PC-3 (cell line): ENCODE results near the gene TREM1.

ENCODE experiments used
- EZH2 ChIP-seq: fragments of 300-600 bp; sonication (generic); IDR thresholded peaks from one replicate; pipeline ENCODE4 v1.6.1; 2017; ENCODE audit warnings: antibody characterized with exemption, mild to moderate bottlenecking, low read length; ENCODE audit not compliant: unreplicated experiment
- TF ChIP-seq, protein P1 (sequence below): fragments of 300-600 bp; sonication (generic); conservative IDR thresholded peaks from 2 replicates; pipeline ENCODE4 v1.5.1; 2017; ENCODE audit warnings: antibody characterized with exemption, low read depth, mild to moderate bottlenecking, low read length

DNA sequence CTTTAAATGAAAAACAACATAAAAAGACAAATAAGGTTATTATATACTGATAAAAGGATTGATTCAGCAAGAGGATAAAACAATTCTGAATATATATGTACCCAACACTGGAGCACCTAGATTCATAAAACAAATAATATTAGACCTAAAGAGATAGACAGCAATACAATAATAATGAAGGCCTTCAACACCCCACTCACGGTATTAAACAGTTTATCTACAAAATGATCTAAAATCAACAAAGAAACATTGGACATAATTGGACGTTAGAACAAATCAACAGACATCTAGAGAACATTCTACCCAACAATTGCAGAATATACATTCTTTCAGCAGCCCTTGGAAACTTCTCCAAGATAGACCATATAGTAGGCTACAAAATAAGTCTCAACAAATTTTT is 24.1 kb downstream of the TREM1 start:
- TF ChIP-seq, protein P1, sequence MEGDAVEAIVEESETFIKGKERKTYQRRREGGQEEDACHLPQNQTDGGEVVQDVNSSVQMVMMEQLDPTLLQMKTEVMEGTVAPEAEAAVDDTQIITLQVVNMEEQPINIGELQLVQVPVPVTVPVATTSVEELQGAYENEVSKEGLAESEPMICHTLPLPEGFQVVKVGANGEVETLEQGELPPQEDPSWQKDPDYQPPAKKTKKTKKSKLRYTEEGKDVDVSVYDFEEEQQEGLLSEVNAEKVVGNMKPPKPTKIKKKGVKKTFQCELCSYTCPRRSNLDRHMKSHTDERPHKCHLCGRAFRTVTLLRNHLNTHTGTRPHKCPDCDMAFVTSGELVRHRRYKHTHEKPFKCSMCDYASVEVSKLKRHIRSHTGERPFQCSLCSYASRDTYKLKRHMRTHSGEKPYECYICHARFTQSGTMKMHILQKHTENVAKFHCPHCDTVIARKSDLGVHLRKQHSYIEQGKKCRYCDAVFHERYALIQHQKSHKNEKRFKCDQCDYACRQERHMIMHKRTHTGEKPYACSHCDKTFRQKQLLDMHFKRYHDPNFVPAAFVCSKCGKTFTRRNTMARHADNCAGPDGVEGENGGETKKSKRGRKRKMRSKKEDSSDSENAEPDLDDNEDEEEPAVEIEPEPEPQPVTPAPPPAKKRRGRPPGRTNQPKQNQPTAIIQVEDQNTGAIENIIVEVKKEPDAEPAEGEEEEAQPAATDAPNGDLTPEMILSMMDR: no peak
- no peak for TF ChIP-seq EZH2
